Activated naive CD4-positive, alpha-beta T cell treated with anti-CD3 and anti-CD28 coated beads, Interleukin-2, amount 50 U/mL, for 16 hours (primary cell): ENCODE results near the gene SLC25A14.

Experiments
- DNase-seq: peaks from one replicate; pipeline ENCODE4 v3.0.0-alpha.2; 2020

SLC25A14 gene

DNA sequence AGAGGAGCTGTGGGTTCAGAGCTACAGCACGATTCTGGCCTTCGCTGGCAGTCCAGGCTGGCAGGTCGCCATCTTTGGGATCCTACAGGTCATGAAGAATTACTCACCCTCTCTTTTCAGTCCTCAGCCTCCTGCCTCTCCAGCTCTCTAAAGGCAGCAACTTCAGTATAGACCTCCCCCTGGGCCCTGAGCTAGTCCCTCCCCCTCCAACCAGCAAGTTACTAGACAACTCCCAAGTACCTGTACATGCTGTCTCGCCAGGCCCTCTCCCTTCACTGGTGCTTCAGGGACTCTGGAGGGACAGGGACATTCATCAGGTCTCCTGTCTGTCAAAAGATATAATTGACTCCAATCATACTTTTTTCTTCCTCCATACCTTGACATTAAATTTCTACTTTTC is 45.8 kb downstream of the SLC25A14 start, which contains the start of gene GPR119:
Gene GPR119 (minus strand): TSS at position 155 of the 400 bp plus-strand sequence. CDS start 227 bp downstream, outside the sequence.
- no peak for DNase-seq

DNA sequence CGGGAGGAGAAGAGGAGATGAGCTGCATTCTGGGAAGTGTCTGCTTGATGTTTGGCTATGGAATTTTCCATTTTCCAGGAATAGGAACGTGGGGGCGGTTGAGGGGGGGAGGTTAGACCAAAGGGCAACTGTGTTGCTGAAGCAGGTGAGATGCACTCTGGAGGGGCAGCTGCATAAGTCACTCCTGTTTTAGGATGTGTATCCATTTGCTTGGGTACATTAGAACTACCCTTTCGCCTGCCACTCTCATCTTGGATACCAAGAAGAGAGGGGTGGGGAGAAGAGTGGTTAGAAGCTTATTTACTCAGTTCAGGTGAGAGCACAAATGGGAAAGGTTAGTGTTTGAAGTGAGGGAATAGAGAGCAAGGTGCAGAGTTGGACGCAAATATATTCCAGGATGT is 46.7 kb downstream of the SLC25A14 start:
- no peak for DNase-seq

DNA sequence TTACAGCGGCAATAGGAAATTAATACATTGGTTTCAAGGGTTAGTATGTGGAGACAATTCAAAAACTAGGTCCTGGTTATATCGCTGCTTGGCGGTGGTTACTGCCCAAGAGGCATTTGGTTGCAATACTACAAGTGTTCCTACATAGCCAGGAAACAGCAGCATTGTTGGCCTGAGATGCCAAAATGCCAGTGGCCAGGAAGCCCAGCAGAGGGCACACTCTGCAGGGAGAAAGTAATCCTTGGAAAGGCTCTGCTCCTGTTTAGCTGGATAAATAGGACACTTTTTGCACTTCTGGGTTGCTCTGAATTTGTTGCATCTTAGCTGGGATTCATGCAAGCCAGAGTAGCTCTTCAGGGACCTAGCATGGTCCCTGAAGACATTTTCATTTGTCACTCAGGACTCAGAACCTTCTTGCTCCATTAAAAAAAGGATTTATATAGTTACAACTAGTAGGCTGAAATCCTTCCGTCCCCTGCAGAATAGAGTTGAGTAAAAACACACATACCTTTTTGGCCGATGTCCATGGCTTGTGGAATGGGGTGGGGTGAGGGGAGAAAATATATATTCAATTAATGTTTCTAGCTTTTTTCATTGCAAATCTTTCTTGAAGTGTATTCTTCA is 53.8 kb downstream of the SLC25A14 start:
- no peak for DNase-seq

DNA sequence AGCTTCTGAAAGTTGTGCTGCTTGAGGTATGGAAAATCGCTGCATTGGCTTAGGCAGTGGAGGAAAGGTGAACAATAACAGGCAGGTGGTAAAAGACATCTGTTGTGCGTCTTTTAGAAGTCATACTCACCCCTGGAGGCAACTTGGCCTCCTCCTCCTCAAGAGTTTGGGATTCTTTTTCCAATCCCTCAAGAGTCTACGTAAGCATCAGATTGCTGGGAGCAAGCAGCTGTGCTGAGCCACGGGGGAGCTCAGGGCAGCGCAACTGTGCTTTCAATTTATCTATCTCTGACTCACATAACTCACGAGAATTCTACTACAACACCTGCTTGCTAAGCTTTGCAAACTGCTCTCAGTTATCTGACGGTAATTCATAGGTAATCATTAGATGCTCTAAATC is 55.6 kb downstream of the SLC25A14 start:
- DNase-seq = no peak

DNA sequence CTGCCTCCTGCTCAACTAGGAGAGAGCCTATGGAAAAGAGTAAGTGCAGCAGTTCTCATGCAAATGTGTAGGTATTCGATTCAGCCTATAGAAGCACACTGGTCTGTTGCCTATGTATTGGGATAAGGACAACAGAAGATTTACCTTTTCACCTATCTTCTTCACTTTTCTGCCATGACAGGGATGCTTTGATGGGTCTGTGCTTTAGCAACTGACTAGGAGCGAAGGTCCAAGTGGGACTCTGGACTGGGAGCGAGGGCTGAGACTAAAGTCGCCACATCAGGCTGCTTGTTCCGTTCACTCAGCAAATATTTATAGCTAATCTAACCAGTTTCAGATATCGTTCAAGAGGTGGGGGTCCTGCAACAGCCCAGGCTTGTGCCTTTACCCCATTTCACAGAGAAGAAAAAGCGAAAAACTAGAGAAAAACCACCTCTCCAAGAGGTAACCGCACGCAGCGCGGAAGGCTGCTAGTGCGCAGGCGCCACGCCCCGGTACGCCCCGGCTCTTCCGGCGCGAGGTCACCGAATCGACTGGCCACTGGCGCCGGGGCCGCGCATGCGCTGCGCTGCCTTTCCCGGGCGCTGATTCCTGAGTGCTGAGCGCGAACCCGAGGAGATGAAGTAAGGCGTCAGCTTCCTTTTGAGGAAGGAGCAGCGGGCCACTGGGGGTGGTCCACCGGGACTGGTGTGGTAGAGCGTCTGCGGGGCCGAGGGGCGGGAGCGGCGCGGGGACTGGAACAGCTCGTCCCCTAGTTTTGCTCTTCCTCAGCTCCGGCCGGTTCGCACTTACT is 61.9 kb downstream of the SLC25A14 start, which contains the start of gene RBMX2:
Gene RBMX2 (plus strand): TSS at position 573 of the 793 bp plus-strand sequence. CDS start 46 bp downstream, at position 619.
- peak; percentile 68 for DNase-seq

DNA sequence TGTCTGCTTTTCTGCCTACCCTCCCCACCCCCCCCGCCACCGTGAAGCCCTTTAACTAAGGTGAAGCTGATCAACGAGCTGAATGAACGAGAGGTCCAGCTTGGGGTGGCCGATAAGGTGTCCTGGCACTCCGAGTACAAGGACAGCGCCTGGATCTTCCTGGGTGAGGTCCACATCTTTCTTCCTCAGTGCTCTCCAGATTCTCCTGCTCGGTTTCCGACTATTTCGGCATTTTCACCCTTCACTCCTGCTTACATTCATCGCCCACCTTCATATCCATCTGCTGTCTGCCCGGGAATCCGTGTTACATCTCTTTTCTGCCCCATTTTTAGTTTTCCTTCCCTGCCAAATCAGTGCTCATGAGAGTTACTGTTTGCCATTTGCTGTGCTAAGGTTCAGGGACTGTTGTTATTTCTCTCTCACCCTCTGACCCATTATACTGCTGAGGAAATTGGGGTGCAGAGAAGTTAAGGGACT is 62.5 kb downstream of the SLC25A14 start:
- no peak for DNase-seq

DNA sequence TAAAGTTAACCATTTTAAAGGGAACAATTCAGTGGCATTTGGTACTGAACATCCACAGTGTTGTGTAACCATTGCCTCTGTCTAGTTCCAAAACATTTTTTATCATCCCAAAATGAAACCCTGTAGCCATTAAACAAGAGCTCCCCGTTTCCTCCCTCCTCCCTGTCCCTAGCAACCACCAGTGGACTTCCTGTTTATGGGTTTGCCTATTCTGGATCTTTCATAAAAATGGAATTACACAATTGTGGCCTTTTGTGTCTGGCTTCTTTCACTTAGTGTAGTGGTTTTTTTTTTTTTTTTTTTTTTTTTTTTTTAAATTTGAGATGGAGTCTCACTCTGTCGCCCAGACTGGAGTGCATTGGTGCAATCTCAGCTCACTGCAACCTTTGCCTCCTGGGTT is 73.7 kb downstream of the SLC25A14 start:
- no peak for DNase-seq

DNA sequence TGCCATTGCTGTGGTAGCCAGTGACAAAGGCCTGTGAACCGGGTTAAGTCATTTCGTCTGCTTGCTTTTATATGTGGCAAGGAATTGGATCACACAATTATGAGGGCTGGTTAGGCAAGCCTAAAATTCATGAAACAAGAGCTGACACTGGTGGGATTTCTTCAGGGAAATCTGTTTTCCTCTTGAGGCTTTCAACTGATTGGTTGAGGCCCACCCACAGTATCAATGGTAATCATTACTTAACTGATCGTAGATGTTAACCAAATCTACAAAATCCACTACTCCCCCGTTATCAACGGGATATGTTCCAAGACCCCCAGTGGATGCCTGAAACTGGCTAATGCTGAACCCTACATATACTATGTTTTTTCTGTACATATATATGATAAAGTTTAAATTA is 75.1 kb downstream of the SLC25A14 start:
- no peak for DNase-seq

DNA sequence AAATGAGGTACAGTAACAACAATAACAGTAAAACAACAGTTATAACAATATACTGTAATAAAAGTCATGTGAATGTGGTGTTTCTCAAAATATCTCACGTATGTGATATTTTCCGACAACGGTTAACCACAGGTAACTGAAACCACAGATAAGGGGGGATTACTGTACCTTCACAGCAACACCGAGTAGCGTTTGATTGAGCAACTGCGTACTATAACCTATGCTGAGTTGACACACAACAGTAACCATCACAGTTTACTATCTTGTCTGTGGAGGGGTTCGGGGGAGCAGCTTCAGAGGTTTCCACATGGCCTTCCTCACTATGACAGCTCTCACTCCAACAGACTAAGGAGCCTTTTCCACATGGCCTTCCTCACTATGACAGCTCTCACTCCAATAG is 75.5 kb downstream of the SLC25A14 start:
- DNase-seq = no peak

DNA sequence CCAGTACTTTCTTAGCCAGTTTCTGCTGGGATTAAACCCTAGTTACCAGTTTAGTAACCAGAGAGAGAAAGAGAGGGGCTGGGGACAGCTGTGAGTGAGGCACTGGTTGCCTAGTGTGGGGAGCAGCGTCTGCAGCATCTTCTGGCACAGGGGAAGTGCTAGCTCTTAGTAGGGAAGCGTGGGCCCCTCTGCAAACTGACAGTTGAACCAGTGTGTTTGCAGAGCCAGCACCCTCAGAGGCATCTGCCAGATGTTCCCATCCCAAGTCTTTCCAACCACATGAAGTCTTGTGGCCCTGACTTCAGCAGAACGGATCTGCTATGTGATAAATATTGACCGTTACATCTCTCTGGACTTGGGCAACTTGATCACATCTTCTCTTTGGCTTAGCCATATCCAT is 77.1 kb downstream of the SLC25A14 start:
- no peak for DNase-seq

DNA sequence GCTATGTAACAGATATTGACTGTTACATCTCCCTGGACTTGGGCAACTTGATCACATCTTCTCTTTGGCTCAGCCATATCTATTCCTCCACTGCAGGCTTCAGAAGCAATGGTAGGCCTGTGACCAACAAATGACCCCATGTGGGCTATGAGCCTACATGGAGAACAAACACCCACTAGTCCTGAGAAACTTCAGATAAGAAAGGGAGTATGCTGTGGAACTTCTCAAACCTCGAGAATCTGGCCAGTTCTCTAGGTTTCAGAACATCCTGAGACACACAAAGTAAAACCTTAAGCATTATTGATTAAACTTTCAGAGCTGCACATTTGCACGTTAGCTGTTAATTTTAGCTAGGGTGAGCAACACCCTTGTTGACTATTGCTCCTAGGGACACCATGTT is 78.3 kb downstream of the SLC25A14 start:
- DNase-seq = no peak

DNA sequence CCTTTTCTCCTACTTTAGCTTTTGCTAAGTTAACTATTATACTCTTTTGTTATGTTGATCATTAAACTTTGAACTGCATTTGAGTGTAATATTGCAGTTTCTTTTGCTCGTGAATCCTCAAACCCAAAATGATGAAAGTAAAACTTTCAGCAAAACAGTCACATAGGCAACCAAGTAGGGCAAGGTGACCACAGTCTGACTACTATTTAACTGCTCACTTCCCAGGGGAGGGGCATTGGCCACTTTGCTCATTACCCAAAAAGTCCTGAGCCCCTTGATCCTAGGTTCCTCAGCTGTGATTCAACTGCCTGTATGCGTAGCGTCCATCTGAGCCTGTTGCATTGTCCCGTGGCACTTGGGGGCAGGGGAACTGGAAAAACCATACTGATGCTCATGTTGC is 79.0 kb downstream of the SLC25A14 start:
- no peak for DNase-seq

DNA sequence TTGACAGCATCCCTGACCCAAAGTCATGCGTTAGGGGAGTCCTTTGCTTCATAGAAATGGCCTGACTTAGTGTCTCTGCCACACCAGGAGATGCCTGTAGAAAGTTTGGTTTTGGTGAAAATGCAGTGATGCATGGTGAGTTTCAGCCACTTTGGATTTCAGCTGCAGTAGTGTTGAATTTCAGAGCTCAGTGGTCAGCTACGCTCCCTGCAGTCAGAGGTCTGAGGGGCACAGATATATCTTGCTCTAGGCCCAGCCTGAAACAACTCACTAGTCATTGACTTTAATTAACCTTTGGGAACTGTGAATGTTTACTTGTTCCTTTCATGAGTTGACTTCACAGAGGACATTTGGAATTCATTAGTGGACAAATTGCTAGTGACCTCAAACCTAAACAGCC is 79.5 kb downstream of the SLC25A14 start:
- no peak for DNase-seq
